AG04450 (cell line): ENCODE data around the gene DDX51. TPM values are rescaled to one million over a fixed set of nuclear protein-coding genes. Genes with fewer than 3 reads are reported as not detected.
A peak's percentile ranks its signal among the peaks of the same experiment; 100 is the strongest.

Experiments used
- CTCF ChIA-PET: fragments of 300-600, 350-600 bp; formaldehyde crosslinking; extraction: SDS; loops from one replicate; lab custom pipeline; 2022; ENCODE audit warnings: antibody characterized with exemption, inconsistent platforms; lab: Charles Lee
- POLR2A ChIA-PET: fragments of 350-600 bp; formaldehyde crosslinking; extraction: SDS; loops from one replicate; lab custom pipeline; 2021; ENCODE audit warnings: antibody characterized with exemption, inconsistent platforms; lab: Yijun Ruan, JAX
- DNase-seq: peaks from one replicate; pipeline ENCODE4 v3.0.0-alpha.2; 2011; ENCODE audit warnings: low read depth, low spot score
- H3K27ac ChIP-seq: one replicate; pipeline ENCODE4 v1.5.1; 2012; ENCODE audit warnings: low read depth, low read length, control low read depth
- H3K27me3 ChIP-seq: one replicate; pipeline ENCODE4 v1.6.0; 2012; ENCODE audit warnings: low read length; ENCODE audit not compliant: control insufficient read depth, insufficient read depth
- H3K4me3 ChIP-seq: 2 replicates; pipeline ENCODE4 v1.5.1; 2011; ENCODE audit warnings: mild to moderate bottlenecking, low read depth, low read length, control low read depth
- H3K9me3 ChIP-seq: 2 replicates; pipeline ENCODE4 v1.5.1; 2012; ENCODE audit warnings: low read length; ENCODE audit not compliant: control insufficient read depth, insufficient read depth
- polyA plus RNA-seq: library from polyadenylated mRNA; depleted of rRNA; stranded (reverse); fragments of >200 nt; gene quantifications from 2 replicates; pipeline ENCODE4 v1.2.3, GENCODE V29; 2011
- TF ChIP-seq, protein P1 (sequence below): IDR thresholded peaks from 2 replicates; pipeline ENCODE4 v1.5.1; 2011; ENCODE audit warnings: low read depth, low read length, control low read depth, inconsistent platforms

Gene DDX51
- polyA plus RNA-seq, 1 experiment = 4.5 TPM

DNA sequence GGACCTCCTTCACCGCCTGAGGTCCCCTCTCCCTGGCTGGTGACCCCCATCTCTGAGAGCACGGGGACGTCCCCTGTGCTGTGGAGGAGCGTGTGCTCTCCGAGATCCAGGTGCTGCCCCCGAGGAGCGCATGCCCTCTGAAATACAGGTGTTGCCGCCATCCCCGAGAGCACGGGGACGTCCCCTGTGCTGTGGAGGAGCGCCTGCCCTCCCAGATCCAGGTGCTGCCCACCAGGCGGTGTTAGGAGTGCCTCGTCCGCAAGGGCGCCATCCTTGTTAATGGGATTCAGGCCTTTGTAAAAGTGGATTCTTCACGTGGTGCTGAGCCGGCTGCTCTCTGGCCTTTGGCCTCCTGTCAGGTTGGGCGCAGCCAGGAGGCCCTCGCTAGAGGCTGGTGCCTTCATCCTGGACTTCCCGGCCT, 10.2 kb upstream of the DDX51 start:
- no peak overlapping the region for H3K4me3 ChIP-seq
- ChIA-PET CTCF (interaction anchor here (0.6 to 1.4 kb wide), 12 partner anchors 8 to 491 kb away, joined by 3 to 8 read pairs (median 4); partner anchors contain the start of gene NOC4L), POLR2A (interaction anchor here (0.6 to 1.0 kb wide), 2 partner anchors 35 to 369 kb away, joined by 3 to 4 read pairs; no protein-coding TSS in a partner anchor)

DNA sequence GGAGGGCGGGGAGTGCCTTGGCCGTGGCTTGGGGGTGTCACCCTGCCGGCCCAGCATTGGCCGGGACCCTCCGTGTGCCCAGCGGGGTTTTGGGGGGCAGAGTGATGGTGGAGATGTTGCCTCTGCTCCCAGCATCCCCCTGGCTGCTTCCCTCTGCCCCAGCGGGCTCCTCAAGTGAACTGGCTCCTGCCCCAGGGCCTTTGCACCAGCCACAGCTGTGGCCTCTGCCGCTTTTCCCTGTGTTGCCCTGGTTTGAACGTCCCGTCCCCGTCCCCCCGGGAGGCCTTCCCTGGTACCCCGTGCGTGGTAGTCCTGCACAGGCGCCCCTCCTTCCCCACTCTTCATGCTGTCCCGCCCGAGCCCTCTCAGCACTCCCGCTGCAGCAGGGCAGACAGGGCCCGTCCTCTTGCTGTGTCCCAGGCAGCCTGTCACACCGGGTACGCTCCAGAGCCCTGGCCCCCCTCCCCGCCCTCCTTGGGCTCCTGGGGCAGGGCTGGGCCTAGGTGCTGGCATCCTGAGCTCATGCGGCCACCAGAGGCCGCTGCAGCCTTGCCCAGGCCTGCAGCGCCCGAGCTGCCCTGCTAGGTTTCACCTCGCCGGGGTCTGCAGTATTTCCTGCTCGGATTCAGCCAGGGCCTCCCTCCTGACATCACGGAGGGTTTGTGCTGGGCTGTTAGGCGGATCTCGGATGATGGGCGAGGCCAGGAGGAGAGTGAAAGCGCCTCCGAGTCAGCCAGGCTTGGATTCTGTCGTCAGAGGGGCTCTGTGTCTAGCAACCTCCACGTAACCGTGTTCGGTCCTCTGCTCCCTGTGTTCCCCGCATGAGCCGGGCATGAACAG, 9.6 kb upstream of the DDX51 start:
- CTCF ChIA-PET = interaction anchor here (0.5 to 1.4 kb wide), 16 partner anchors 9 to 492 kb away, joined by 3 to 8 read pairs (median 4); partner anchors contain the start of gene NOC4L
- Histone ChIP-seq H3K27me3 (no peaks in the 10 kb centered on the region), H3K4me3 (no peak overlapping the region), H3K27ac (no peak overlapping the region), H3K9me3 (peaks cover 20% of the 10 kb centered on the region; the same call in 1 of the 2 replicates)
- TF ChIP-seq, protein P1, sequence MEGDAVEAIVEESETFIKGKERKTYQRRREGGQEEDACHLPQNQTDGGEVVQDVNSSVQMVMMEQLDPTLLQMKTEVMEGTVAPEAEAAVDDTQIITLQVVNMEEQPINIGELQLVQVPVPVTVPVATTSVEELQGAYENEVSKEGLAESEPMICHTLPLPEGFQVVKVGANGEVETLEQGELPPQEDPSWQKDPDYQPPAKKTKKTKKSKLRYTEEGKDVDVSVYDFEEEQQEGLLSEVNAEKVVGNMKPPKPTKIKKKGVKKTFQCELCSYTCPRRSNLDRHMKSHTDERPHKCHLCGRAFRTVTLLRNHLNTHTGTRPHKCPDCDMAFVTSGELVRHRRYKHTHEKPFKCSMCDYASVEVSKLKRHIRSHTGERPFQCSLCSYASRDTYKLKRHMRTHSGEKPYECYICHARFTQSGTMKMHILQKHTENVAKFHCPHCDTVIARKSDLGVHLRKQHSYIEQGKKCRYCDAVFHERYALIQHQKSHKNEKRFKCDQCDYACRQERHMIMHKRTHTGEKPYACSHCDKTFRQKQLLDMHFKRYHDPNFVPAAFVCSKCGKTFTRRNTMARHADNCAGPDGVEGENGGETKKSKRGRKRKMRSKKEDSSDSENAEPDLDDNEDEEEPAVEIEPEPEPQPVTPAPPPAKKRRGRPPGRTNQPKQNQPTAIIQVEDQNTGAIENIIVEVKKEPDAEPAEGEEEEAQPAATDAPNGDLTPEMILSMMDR = peak; percentile 88
- DNase-seq = no peak
- POLR2A ChIA-PET = interaction anchor here (0.6 to 1.0 kb wide), 3 partner anchors 10 to 370 kb away, joined by 3 to 4 read pairs (median 3); partner anchors contain the start of gene DDX51

More for the DNA sequence above, 10.2 kb upstream of the DDX51 start:
- peaks cover 22% of the 10 kb centered on the region; the same call in 1 of the 2 replicates for H3K9me3 ChIP-seq
- no peak overlapping the region for H3K27ac ChIP-seq
- DNase-seq = no peak
- TF ChIP-seq, protein P1 = no peak
- H3K27me3 ChIP-seq = no peaks in the 10 kb centered on the region

DNA sequence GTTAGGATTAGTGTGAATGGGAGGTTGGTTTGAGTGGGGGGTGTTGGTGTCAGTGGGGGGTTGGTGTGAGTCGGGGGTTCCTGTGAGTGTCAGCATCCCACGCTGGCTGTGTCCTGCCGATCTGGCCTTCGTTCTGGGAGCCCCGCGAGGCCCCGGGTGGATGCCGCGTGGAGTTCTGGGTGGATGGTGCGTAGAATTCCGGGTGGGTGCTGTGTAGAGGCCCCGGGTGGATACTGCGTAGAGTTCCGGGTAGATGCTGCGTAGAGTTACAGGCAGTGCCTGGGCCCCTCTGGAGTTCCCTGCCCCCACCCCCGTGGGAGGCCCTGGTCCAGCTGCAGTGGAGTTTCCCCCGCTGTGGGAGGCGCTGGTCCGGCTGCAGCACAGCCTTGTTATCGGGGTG, 8.8 kb upstream of the DDX51 start:
- POLR2A ChIA-PET = interaction anchor here (0.6 kb wide), 1 partner anchor 9 kb away, joined by 3 read pairs; the partner anchor contains the start of gene DDX51

DNA sequence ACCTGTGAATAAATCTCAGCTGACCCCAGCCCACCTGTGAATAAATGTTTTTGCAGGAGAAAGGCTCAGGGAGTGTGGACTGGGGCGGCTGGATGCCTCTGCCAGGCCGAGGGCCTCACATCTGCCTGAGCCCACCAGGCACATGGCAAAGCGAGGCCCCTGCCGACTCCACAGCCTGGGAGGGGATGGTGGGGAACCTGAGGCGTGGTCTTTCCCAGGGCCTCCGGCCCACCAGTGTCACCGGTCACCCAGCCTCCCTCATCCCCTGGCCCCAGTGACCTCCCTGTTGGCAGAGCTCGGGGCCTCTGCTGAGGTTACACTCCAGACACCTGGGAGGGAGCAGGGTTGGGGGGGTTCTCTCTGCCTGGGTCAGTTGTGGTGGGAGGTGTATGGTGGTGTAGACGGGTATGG, 8.3 kb upstream of the DDX51 start:
- Histone ChIP-seq H3K27ac (no peak overlapping the region), H3K9me3 (peaks cover 15% of the 10 kb centered on the region; the same call in 1 of the 2 replicates), H3K4me3 (no peak overlapping the region), H3K27me3 (no peaks in the 10 kb centered on the region)
- ChIA-PET CTCF (no interaction called here), POLR2A (no interaction called here)
- no peak for DNase-seq
- TF ChIP-seq, protein P1 = no peak

More for the DNA sequence above, 8.8 kb upstream of the DDX51 start:
- Histone ChIP-seq H3K9me3 (peaks cover 15% of the 10 kb centered on the region; the same call in 1 of the 2 replicates), H3K4me3 (no peak overlapping the region), H3K27ac (no peak overlapping the region), H3K27me3 (no peaks in the 10 kb centered on the region)
- TF ChIP-seq, protein P1 = no peak
- CTCF ChIA-PET = interaction anchor here (0.9 to 1.4 kb wide), 5 partner anchors 10 to 493 kb away, joined by 3 to 8 read pairs (median 4); no protein-coding TSS in a partner anchor
- no peak for DNase-seq
